ENCODE measurements around the gene FXYD3.
"Not testable (repeated sequence)": the region's sequence is repeated elsewhere in the genome, so short reads cannot be mapped to it uniquely, and the experiment has no call there.

The FXYD3 gene

GRCh38 chr19:35125749-35126623 is 10.4 kb downstream of the FXYD3 start:
- DNase-seq = no peak

GRCh38 chr19:35126624-35126959 is 11.0 kb downstream of the FXYD3 start:
- DNase-seq = no peak

- no peak for DNase-seq
Observed at GRCh38 chr19:35127871-35128270, 12.2 kb downstream of the FXYD3 start.

- no peak for DNase-seq
Observed at GRCh38 chr19:35128398-35129057, 12.9 kb downstream of the FXYD3 start.

- DNase-seq = not testable (repeated sequence)
Observed at GRCh38 chr19:35129724-35130274, 14.2 kb downstream of the FXYD3 start.

- no peak for DNase-seq
Observed at GRCh38 chr19:35130761-35131720, 15.4 kb downstream of the FXYD3 start.

- DNase-seq = no peak
Observed at GRCh38 chr19:35132254-35132653, 16.6 kb downstream of the FXYD3 start.

- DNase-seq = no peak
Observed at GRCh38 chr19:35133826-35134225, 18.2 kb downstream of the FXYD3 start.

- DNase-seq = no peak
Observed at GRCh38 chr19:35134601-35135242, 19.1 kb downstream of the FXYD3 start, which contains the start of gene LGI4. Gene LGI4, minus strand, starts transcription at chr19:35135059. Its CDS starts 379 bp downstream, at chr19:35134680.

- peak; percentile 75 to 80 for DNase-seq
Observed at GRCh38 chr19:35135389-35135909, 19.8 kb downstream of the FXYD3 start.

GRCh38 chr19:35136231-35136630 is 20.6 kb downstream of the FXYD3 start:
- no peak for DNase-seq

GRCh38 chr19:35136977-35137702 is 21.5 kb downstream of the FXYD3 start:
- no peak for DNase-seq

GRCh38 chr19:35138305-35138892 is 22.8 kb downstream of the FXYD3 start, which contains the start of gene FXYD1:
Gene FXYD1, plus strand, starts transcription at chr19:35138824. Its CDS starts 1,256 bp downstream, at chr19:35140080.
- DNase-seq = no peak

- DNase-seq = no peak
Observed at GRCh38 chr19:35140207-35140961, 24.8 kb downstream of the FXYD3 start.

GRCh38 chr19:35140962-35141836 is 25.6 kb downstream of the FXYD3 start:
- DNase-seq = peak; percentile 97 to 98

GRCh38 chr19:35141837-35142605 is 26.4 kb downstream of the FXYD3 start:
- no peak for DNase-seq

GRCh38 chr19:35142606-35143230 is 27.1 kb downstream of the FXYD3 start:
- peak; percentile 67 to 75 for DNase-seq

Data from activated CD4-positive, alpha-beta T cell treated with anti-CD3 and anti-CD28 coated beads, Interleukin-2, amount 50 U/mL, for 48 hours (primary cell).